Measurements from ENCODE around the gene CEBPA. TPM values are rescaled to one million over a fixed set of nuclear protein-coding genes. Genes with fewer than 3 reads are reported as not detected.

CEBPA gene
- total and polyA plus RNA-seq, 2 experiments from 2014 or later, result 0.50 to 2.6 TPM

GRCh38 chr19:33304371-33304759 lies 2.0 kb upstream of the CEBPA start:
- H3K79me2 ChIP-seq (replicated peaks; ENCODE audit: insufficient read depth), result no peaks in the 10 kb centered on the region
- no peaks in the 10 kb centered on the region for H3K9me3 Mint-ChIP-seq
- H2AFZ ChIP-seq, result no peak overlapping the region
- DNase-seq (ENCODE audit: low spot score) (no peak), ATAC-seq (no peak)
- peaks cover 36% of the 10 kb centered on the region for H3K27me3 Mint-ChIP-seq (ENCODE audit: insufficient read depth, low read depth, poor library complexity)
- no peaks in the 10 kb centered on the region for H3K9me2 ChIP-seq (ENCODE audit: insufficient read depth)
- peak overlapping the region; percentile 71 for H3K4me3 Mint-ChIP-seq
- H3K27me3 ChIP-seq (ENCODE audit: insufficient read depth), result peaks cover 49% of the 10 kb centered on the region
- H3K4me2 ChIP-seq, result peak overlapping the region; percentile 90
- TF ChIP-seq STAT1 (IDR thresholded peaks at IDR 0.05; ENCODE audit: unreplicated experiment) (no peak), JUNB (IDR thresholded peaks at IDR 0.05; ENCODE audit: unreplicated experiment) (no peak), CREB1 (CRISPR knock-in tag; IDR thresholded peaks at IDR 0.05; ENCODE audit: low read depth) (no peak), ZNF114 (CRISPR knock-in tag; IDR thresholded peaks at IDR 0.05) (no peak), REST (IDR thresholded peaks at IDR 0.05; ENCODE audit: unreplicated experiment) (no peak)
- TF ChIP-seq, protein P1, sequence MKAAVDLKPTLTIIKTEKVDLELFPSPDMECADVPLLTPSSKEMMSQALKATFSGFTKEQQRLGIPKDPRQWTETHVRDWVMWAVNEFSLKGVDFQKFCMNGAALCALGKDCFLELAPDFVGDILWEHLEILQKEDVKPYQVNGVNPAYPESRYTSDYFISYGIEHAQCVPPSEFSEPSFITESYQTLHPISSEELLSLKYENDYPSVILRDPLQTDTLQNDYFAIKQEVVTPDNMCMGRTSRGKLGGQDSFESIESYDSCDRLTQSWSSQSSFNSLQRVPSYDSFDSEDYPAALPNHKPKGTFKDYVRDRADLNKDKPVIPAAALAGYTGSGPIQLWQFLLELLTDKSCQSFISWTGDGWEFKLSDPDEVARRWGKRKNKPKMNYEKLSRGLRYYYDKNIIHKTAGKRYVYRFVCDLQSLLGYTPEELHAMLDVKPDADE (IDR thresholded peaks at IDR 0.05), result no peak
- 0 out of 2 replicates have a peak, but pooled peaks cover 3% of the 10 kb centered on the region for H4K20me1 ChIP-seq (replicated peaks; ENCODE audit: insufficient read depth)
- no peaks in the 10 kb centered on the region for H3K36me3 Mint-ChIP-seq (ENCODE audit: low read depth)
- H3K4me1 ChIP-seq (ENCODE audit: insufficient read depth), result peaks cover 14% of the 10 kb centered on the region
- H3K36me3 ChIP-seq (ENCODE audit: insufficient read depth), result no peaks in the 10 kb centered on the region
- peaks cover 17% of the 10 kb centered on the region; the same call in 2 of the 3 replicates for H3K4me1 Mint-ChIP-seq
- peak overlapping the region; percentile 80 for H3K4me3 ChIP-seq
- H3K27ac Mint-ChIP-seq, result no peak overlapping the region
- H3K27ac ChIP-seq (ENCODE audit: low read depth), result no peak overlapping the region
- no peaks in the 10 kb centered on the region for H3F3A ChIP-seq (replicated peaks; ENCODE audit: low read depth)

GRCh38 chr19:33303791-33304345 lies 1.5 kb upstream of the CEBPA start:
- peaks cover 51% of the 10 kb centered on the region for H3K27me3 ChIP-seq (ENCODE audit: insufficient read depth)
- no peak overlapping the region for H3K27ac Mint-ChIP-seq
- no peak for TF ChIP-seq REST (IDR thresholded peaks at IDR 0.05; ENCODE audit: unreplicated experiment)
- TF ChIP-seq EZH2 (IDR thresholded peaks at IDR 0.05; ENCODE audit: low read depth, unreplicated experiment), result no peak

More at GRCh38 chr19:33303791-33304345, 1.5 kb upstream of the CEBPA start:
- Histone ChIP-seq H3F3A (replicated peaks; ENCODE audit: low read depth) (no peaks in the 10 kb centered on the region), H3K36me3 (ENCODE audit: insufficient read depth) (no peaks in the 10 kb centered on the region), H4K20me1 (replicated peaks; ENCODE audit: insufficient read depth) (0 out of 2 replicates have a peak, but pooled peaks cover 3% of the 10 kb centered on the region), H3K4me1 (ENCODE audit: insufficient read depth) (peaks cover 14% of the 10 kb centered on the region), H2AFZ (peak overlapping the region; percentile 89), H3K4me3 (peak overlapping the region; percentile 80), H3K4me2 (peak overlapping the region; percentile 90), H3K27ac (ENCODE audit: low read depth) (no peak overlapping the region), H3K9me2 (ENCODE audit: insufficient read depth) (no peaks in the 10 kb centered on the region), H3K79me2 (replicated peaks; ENCODE audit: insufficient read depth) (no peaks in the 10 kb centered on the region)
- DNase-seq (ENCODE audit: low spot score) (no peak), ATAC-seq (peak; percentile 19)
- Mint-ChIP-seq H3K36me3 (ENCODE audit: low read depth) (no peaks in the 10 kb centered on the region), H3K4me3 (peak overlapping the region; percentile 71), H3K27me3 (ENCODE audit: insufficient read depth, low read depth, poor library complexity) (peaks cover 41% of the 10 kb centered on the region), H3K9me3 (no peaks in the 10 kb centered on the region), H3K4me1 (peaks cover 17% of the 10 kb centered on the region; the same call in 2 of the 3 replicates)

Measured in GM23338 (cell line).